ENCODE data around the gene PLA2G3. TPM values are rescaled to one million over a fixed set of nuclear protein-coding genes. Genes with fewer than 3 reads are reported as not detected.

The PLA2G3 gene
- total and polyA plus RNA-seq, 2 of the 8 experiments (the other 6 are each of a cell fraction or from before 2014, with no cell fraction given) = 18.1 to 25.9 TPM

GRCh38 chr22:31122532-31123291, 17.6 kb downstream of the PLA2G3 start, which contains the start of gene INPP5J (continued):
- TF ChIP-seq ATF2 (IDR thresholded peaks at IDR 0.05; ENCODE audit: low read length) (peak; percentile 59; the same call in 1 of the 2 replicates), SP1 (IDR thresholded peaks at IDR 0.05; ENCODE audit: low read depth, low read length) (no peak), EZH2 (IDR thresholded peaks at IDR 0.05; ENCODE audit: low read depth, low read length, severe bottlenecking) (no peak), POLR2AphosphoS5 (IDR thresholded peaks at IDR 0.05; ENCODE audit: low read depth, low read length) (no peak), PHF8 (conservative IDR thresholded peaks at IDR 0.05; ENCODE audit: low read depth, low read length) (0 out of 2 replicates have a peak, but pooled peaks have one; percentile 45), TAF1 (IDR thresholded peaks at IDR 0.05; ENCODE audit: low read depth, low read length) (peak; percentile 41; the same call in 1 of the 2 replicates), TAF7 (optimal IDR thresholded peaks at IDR 0.05; ENCODE audit: borderline replicate concordance, low read depth, low read length) (no peak), CREB1 (IDR thresholded peaks at IDR 0.05) (peak; percentile 50; the same call in 1 of the 2 replicates)

Measured in H1 (cell line).